ENCODE results near the gene GRIP2. TPM values are rescaled to one million over a fixed set of nuclear protein-coding genes. Genes with fewer than 3 reads are reported as not detected.

Gene GRIP2
- total RNA-seq, 1 donor from 2014 or later, result not detected

DNA sequence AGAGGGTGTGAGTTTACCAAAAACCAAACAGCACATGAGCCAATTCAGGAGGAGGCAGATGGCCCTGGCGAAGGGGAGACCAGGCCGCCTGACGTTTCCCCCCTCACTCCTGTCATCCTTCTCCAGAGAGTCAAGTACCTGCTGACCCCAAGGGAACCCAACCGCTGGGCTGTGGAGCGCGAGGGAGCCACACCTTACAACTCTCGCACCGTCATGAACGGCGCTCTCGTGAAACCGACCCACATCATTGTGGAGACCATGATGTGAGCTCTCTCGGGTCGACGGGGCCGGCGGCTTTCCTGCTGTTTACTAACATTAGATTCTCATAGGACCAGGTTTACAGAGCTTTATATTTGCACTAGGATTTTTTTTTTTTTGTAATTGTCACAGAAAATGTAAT lies 55.4 kb downstream of the GRIP2 start:
- no peak for TF ChIP-seq CTCF (IDR thresholded peaks at IDR 0.05; ENCODE audit: insufficient read depth, low read length, poor library complexity, severe bottlenecking)
- Histone ChIP-seq H3K36me3 (ENCODE audit: control insufficient read depth, insufficient read depth, low read length) (peaks cover 13% of the 10 kb centered on the region), H3K4me3 (ENCODE audit: low read depth, low read length) (no peak overlapping the region), H3K27me3 (ENCODE audit: control insufficient read depth, insufficient read depth, low read length) (no peaks in the 10 kb centered on the region)
- DNase-seq (ENCODE audit: low read depth), result no peak

DNA sequence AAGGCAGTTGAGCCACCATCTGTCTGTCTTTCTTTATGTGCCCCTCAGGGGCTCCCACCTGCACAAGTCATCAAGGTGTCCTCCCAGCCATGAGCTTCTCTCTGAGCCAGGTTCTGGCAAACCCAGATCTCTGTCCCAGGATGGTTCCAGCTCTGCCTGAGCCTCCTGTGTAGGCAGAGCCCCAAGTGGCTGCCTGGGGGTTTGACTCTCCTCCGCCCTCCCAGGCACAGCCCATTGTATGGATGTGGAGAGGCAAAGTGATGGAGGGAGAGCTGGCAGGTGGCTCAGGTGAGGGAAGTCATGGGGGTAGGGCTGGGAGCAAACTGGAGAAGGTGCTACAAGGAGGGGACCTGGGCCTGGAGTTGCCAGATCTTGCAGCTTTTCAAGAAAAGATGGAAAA lies 56.9 kb downstream of the GRIP2 start:
- no peak for DNase-seq (ENCODE audit: low read depth)
- Histone ChIP-seq H3K4me3 (ENCODE audit: low read depth, low read length) (no peak overlapping the region), H3K36me3 (ENCODE audit: control insufficient read depth, insufficient read depth, low read length) (peaks cover 16% of the 10 kb centered on the region), H3K27me3 (ENCODE audit: control insufficient read depth, insufficient read depth, low read length) (no peaks in the 10 kb centered on the region)
- no peak for TF ChIP-seq CTCF (IDR thresholded peaks at IDR 0.05; ENCODE audit: insufficient read depth, low read length, poor library complexity, severe bottlenecking)

DNA sequence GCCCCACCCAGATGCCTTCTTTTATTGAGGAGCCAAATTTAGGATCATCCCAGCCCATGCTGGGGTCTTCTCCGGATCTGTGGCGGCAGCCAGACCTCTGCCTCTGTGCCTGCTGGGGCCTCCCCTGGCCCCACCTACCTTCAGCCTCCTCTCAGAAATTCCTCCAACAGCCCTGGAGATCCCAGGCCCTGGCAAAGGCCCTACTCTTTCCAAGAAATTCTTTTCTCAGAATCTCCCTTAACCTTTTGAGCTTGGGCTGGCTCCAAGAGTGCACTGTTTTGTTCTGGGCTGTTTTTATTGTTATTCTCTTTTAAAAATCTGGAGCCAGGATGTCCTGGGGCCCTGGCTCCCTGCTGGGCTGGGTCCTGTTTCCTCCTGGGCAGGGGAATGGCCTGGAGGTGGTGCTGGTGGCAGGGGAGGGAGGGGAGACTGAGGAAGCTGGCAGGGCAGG lies 57.8 kb downstream of the GRIP2 start:
- H3K36me3 ChIP-seq (ENCODE audit: control insufficient read depth, insufficient read depth, low read length), result peaks cover 16% of the 10 kb centered on the region
- H3K27me3 ChIP-seq (ENCODE audit: control insufficient read depth, insufficient read depth, low read length), result no peaks in the 10 kb centered on the region
- no peak overlapping the region for H3K4me3 ChIP-seq (ENCODE audit: low read depth, low read length)
- TF ChIP-seq CTCF (IDR thresholded peaks at IDR 0.05; ENCODE audit: insufficient read depth, low read length, poor library complexity, severe bottlenecking), result no peak
- DNase-seq (ENCODE audit: low read depth), result no peak

GRCh38 chr3:14481646-14482036 lies 58.5 kb downstream of the GRIP2 start:
- no peak for DNase-seq (ENCODE audit: low read depth)
- TF ChIP-seq CTCF (IDR thresholded peaks at IDR 0.05; ENCODE audit: insufficient read depth, low read length, poor library complexity, severe bottlenecking), result no peak
- Histone ChIP-seq H3K36me3 (ENCODE audit: control insufficient read depth, insufficient read depth, low read length) (peaks cover 18% of the 10 kb centered on the region), H3K27me3 (ENCODE audit: control insufficient read depth, insufficient read depth, low read length) (no peaks in the 10 kb centered on the region), H3K4me3 (ENCODE audit: low read depth, low read length) (no peak overlapping the region)

DNA sequence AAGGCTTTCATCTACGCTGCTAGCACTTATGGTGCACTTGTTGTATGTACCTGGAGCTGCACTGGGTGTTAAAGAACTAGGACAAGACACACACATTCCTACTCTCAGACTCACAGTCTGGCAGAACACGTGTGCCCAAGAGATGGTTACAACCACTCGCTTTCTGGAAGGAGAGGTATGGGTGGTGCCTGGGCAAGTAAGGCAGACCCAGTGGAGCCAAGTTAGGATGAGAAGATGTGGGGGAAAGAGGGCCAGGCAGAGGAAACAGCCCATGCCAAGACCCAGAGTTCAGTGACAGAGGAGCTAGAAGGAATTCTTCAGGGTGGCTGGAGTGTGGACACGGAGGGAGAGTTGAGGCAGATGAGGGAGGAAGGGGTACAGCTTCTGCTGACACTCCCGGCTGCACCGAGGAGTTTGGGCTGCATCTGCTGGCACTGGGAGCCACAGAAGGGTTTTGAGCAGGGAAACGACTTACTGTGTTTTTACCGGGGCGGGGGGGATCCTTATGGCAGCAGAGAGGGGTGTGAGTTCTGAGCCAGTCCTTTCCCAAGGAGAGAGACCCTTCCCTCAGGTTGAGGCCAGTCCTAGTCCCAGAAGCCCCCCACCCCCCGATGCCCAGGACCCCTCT lies 59.0 kb downstream of the GRIP2 start:
- DNase-seq (ENCODE audit: low read depth), result no peak
- Histone ChIP-seq H3K27me3 (ENCODE audit: control insufficient read depth, insufficient read depth, low read length) (no peaks in the 10 kb centered on the region), H3K36me3 (ENCODE audit: control insufficient read depth, insufficient read depth, low read length) (peaks cover 18% of the 10 kb centered on the region), H3K4me3 (ENCODE audit: low read depth, low read length) (no peak overlapping the region)
- no peak for TF ChIP-seq CTCF (IDR thresholded peaks at IDR 0.05; ENCODE audit: insufficient read depth, low read length, poor library complexity, severe bottlenecking)

Data from kidney epithelial cell (primary cell).